HepG2 (cell line): Measurements from ENCODE around the gene GLDN. TPM values are rescaled to one million over a fixed set of nuclear protein-coding genes. Genes with fewer than 3 reads are reported as not detected.

Experiments
- ATAC-seq: fragments of 200-7000 bp; cut with Tn5 transposase; 3 replicates; pipeline ENCODE4 v1.9.1; 2020; ENCODE audit warnings: mild to moderate bottlenecking, moderate library complexity
- BruUV-seq: library from RNA; stranded (reverse); fragments of 400-500 nt; replicated peaks from 2 replicates; lab custom pipeline; 2021; lab: Mats Ljungman, UMichigan
- CTCF ChIA-PET: fragments of 300-600 bp; formaldehyde crosslinking; extraction: SDS; loops from one replicate; lab custom pipeline; 2021; ENCODE audit warnings: low total read pairs, inconsistent platforms, low intra/inter-chr PET ratio; lab: Yijun Ruan, JAX
- POLR2A ChIA-PET: fragments of 350-600 bp; sonication (Branson Sonifier 250); formaldehyde crosslinking; loops from one replicate; lab custom pipeline; 2020; ENCODE audit warnings: antibody characterized with exemption, inconsistent platforms; lab: Yijun Ruan, JAX
- DNase-seq: peaks from one replicate; pipeline ENCODE4 v3.0.0-alpha.2; 2015; ENCODE audit warnings: low spot score
- FAIRE-seq: peaks from 3 replicates; lab custom pipeline; 2011; peaks lifted over from hg19 to GRCh38; lab: Jason Lieb, UNC
- H2AFZ ChIP-seq: one replicate; pipeline ENCODE4 v1.6.1; 2011; ENCODE audit warnings: low read length, inconsistent platforms
- H3K27ac ChIP-seq: fragments of 300-600 bp; 3 replicates; pipeline ENCODE4 v1.8.0; 2011; ENCODE audit warnings: mixed run types, mild to moderate bottlenecking, mixed read lengths, low read length, inconsistent platforms; ENCODE audit not compliant: insufficient read depth; ENCODE audit errors: extremely low read length
- H3K27me3 ChIP-seq, 2 experiments: fragments of 200-600 bp in 1 of 2; 2 replicates in 1 of 2; 3 replicates in 1 of 2; pipeline versions ENCODE4 v1.6.0 to v1.8.0; 2011; ENCODE audit warnings: low read length in 2 of 2, mild to moderate bottlenecking in 2 of 2, moderate library complexity in 2 of 2, inconsistent platforms in 1 of 2; ENCODE audit not compliant: insufficient read depth in 2 of 2, control insufficient read depth in 1 of 2
- H3K36me3 ChIP-seq, 2 experiments: fragments of 200-600 bp in 1 of 2; replicated peaks in 1 of 2; 2 replicates in 1 of 2; 3 replicates in 1 of 2; pipeline versions ENCODE4 v1.5.1 to v1.8.0; 2011; ENCODE audit warnings: low read length in 2 of 2, inconsistent platforms in 1 of 2; ENCODE audit not compliant: insufficient read depth in 2 of 2, control insufficient read depth in 1 of 2
- H3K4me1 ChIP-seq: 2 replicates; pipeline ENCODE4 v1.5.1; 2012; ENCODE audit warnings: low read length, inconsistent platforms; ENCODE audit not compliant: insufficient read depth
- H3K4me2 ChIP-seq: 2 replicates; pipeline ENCODE4 v1.6.0; 2011; ENCODE audit warnings: low read depth, low read length, inconsistent platforms
- H3K4me3 ChIP-seq, 3 experiments: fragments of 200-600 bp in 1 of 3; sonication (generic), shearing (Covaris generic) in 1 of 3; replicated peaks in 1 of 3; 2 replicates each; pipeline ENCODE4 v1.5.1; 2011 to 2016; ENCODE audit warnings: low read length in 3 of 3, inconsistent platforms in 2 of 3, low read depth in 2 of 3, mild to moderate bottlenecking in 2 of 3, control low read depth in 1 of 3, mixed read lengths in 1 of 3; ENCODE audit not compliant: insufficient read depth in 1 of 3
- H3K79me2 ChIP-seq: one replicate; pipeline ENCODE4 v1.6.1; 2011; ENCODE audit warnings: low read length, inconsistent platforms; ENCODE audit not compliant: insufficient read depth
- H3K9ac ChIP-seq: 2 replicates; pipeline ENCODE4 v1.6.0; 2011; ENCODE audit warnings: mild to moderate bottlenecking, low read depth, low read length, inconsistent platforms; ENCODE audit not compliant: insufficient read depth
- H3K9me3 ChIP-seq: 2 replicates; pipeline ENCODE4 v1.5.1; 2012; ENCODE audit warnings: mild to moderate bottlenecking, low read length
- H4K20me1 ChIP-seq: 2 replicates; pipeline ENCODE4 v1.6.0; 2011; ENCODE audit warnings: inconsistent platforms, mild to moderate bottlenecking, low read length, moderate library complexity; ENCODE audit not compliant: insufficient read depth
- HNRNPH1 ChIP-seq: fragments of 200-400 bp; formaldehyde crosslinking; optimal IDR thresholded peaks from 2 replicates; pipeline ENCODE3; 2017; ENCODE audit warnings: mild to moderate bottlenecking, low read depth, low read length
- MIER2 ChIP-seq: IDR thresholded peaks from 2 replicates; pipeline ENCODE4 v1.6.1; 2016; ENCODE audit warnings: missing biosample characterization, missing genetic modification reagents
- PCBP1 ChIP-seq: fragments of 200-400 bp; formaldehyde crosslinking; IDR thresholded peaks from 2 replicates; pipeline ENCODE4 v1.6.1; 2017; ENCODE audit warnings: mild to moderate bottlenecking, low read depth, low read length, borderline replicate concordance
- POLR2A ChIP-seq, 2 experiments: IDR thresholded peaks; 2 replicates each; pipeline ENCODE4 v1.6.1; 2011; ENCODE audit warnings: low read depth in 2 of 2, low read length in 2 of 2, mild to moderate bottlenecking in 1 of 2, moderate library complexity in 1 of 2; ENCODE audit not compliant: insufficient read depth in 1 of 2
- SP1 ChIP-seq, 2 experiments: fragments of 450-650 bp in 1 of 2; sonication (generic) in 1 of 2; formaldehyde crosslinking in 1 of 2; IDR thresholded peaks; 2 replicates each; pipeline versions ENCODE4 v1.4.0 to v1.6.1; 2016 to 2020; ENCODE audit warnings: missing genetic modification reagents in 1 of 2
- ZFP82 ChIP-seq: sonication (generic); formaldehyde crosslinking; IDR thresholded peaks from 2 replicates; pipeline ENCODE4 v1.5.1; 2020; ENCODE audit warnings: mild to moderate bottlenecking, missing genetic modification reagents, borderline replicate concordance
- ZNF256 ChIP-seq: sonication (generic); formaldehyde crosslinking; conservative IDR thresholded peaks from 2 replicates; pipeline ENCODE4 v1.4.0; 2020; ENCODE audit warnings: missing genetic modification reagents
- ZNF34 ChIP-seq: sonication (generic); formaldehyde crosslinking; IDR thresholded peaks from 2 replicates; pipeline ENCODE4 v1.4.0; 2020; ENCODE audit warnings: mild to moderate bottlenecking, missing genetic modification reagents, borderline replicate concordance
- ZNF713 ChIP-seq: sonication (generic); formaldehyde crosslinking; IDR thresholded peaks from 2 replicates; pipeline ENCODE4 v1.4.0; 2020; ENCODE audit warnings: mild to moderate bottlenecking, missing genetic modification reagents
- ZNF780A ChIP-seq: sonication (generic); formaldehyde crosslinking; IDR thresholded peaks from 2 replicates; pipeline ENCODE4 v1.8.0; 2022; ENCODE audit warnings: mild to moderate bottlenecking, missing genetic modification reagents, moderate library complexity
- WGBS: methylation state at CpG from one replicate; pipeline ENCODE4 v1.1.6; 2017; ENCODE audit warnings: low lambda C conversion rate; 5-methylcytosine and 5-hydroxymethylcytosine counted together
- in situ Hi-C: cut with HindIII; loops from 2 replicates; pipeline ENCODE4 v1.10.0; 2017; ENCODE audit warnings: low pct_unique_long_range_greater_than_20kb; ENCODE audit not compliant: extremely low pct_ligation_motif_present
- intact Hi-C: fragments of 100-400 bp; cut with micrococcal nuclease; formaldehyde crosslinking; loops from one replicate; pipeline ENCODE4 v1.10.0; 2022; ENCODE audit not compliant: unreplicated experiment
- polyA plus RNA-seq, 8 experiments: library from polyadenylated mRNA; depleted of rRNA in 3 of 8; stranded (reverse) in 7 of 8; unstranded in 1 of 8; fragments of >200 nt; fragmentation: Illumina TruSeq in 4 of 8; extraction: Trizol in 4 of 8; gene quantifications; 2 replicates each; pipeline versions ENCODE4 v1.2.1 to v1.2.3, GENCODE V29; 2011 to 2016; ENCODE audit warnings: low read depth in 4 of 8, missing spikeins in 1 of 8, mixed read lengths in 1 of 8; ENCODE audit not compliant: insufficient read depth in 1 of 8
- total RNA-seq, 5 experiments: library from RNA; depleted of rRNA; stranded (reverse); fragments of >200 nt; fragmentation: Illumina TruSeq; extraction: Trizol; gene quantifications; 2 replicates each; pipeline ENCODE4 v1.2.3, GENCODE V29; 2016; ENCODE audit warnings: low read depth in 1 of 5
- TF ChIP-seq, protein P1 (sequence below): sonication (generic); formaldehyde crosslinking; IDR thresholded peaks from 2 replicates; pipeline ENCODE4 v1.9.0; 2021; ENCODE audit warnings: missing genetic modification reagents, borderline replicate concordance

GLDN gene
- total and polyA plus RNA-seq, 2 of the 13 experiments (the other 11 are each of a cell fraction or from before 2014, with no cell fraction given), result 0.86 to 1.0 TPM

DNA sequence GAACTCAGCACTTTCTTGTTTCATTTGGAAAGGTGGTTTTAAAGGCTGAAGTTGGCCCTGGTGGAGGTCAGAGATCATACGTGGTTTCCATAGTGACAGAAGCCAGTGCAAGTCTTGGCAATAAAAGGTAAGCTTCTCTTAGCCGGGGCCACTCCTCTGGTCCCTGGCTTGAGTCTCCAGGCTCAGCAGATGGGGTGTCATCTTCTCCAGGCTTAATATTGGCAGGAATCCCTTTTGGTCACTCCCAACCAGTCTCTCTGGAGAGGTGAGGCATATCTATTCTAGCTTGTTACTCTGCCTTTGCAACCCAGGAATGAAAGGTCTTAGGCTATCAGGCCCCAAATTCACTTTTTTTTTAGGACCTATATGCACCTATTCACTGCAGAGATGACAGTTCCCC is 7.9 kb upstream of the GLDN start:
- Histone ChIP-seq H3K4me1 (peaks cover 29% of the 10 kb centered on the region), H3K36me3 (no peaks in the 10 kb centered on the region), H4K20me1 (no peaks in the 10 kb centered on the region), H3K27ac (no peak overlapping the region), H3K4me3 (no peak overlapping the region), H3K79me2 (no peaks in the 10 kb centered on the region), H3K9me3 (no peaks in the 10 kb centered on the region), H2AFZ (no peak overlapping the region), H3K27me3 (no peaks in the 10 kb centered on the region; a peak in 2 of 5 replicates), H3K4me2 (no peak overlapping the region), H3K9ac (no peak overlapping the region)
- in situ Hi-C loops, result no loop called here
- WGBS, result 20% methylated on average over 1 of the region's 2 CpGs
- no TSS peak for BruUV-seq
- no peak for DNase-seq
- no peak for ATAC-seq
- ChIA-PET CTCF (no interaction called here), POLR2A (no interaction called here)
- no peak for TF ChIP-seq ZNF34 (CRISPR knock-in tag)
- no peak for TF ChIP-seq HNRNPH1
- no peak for TF ChIP-seq ZNF713
- TF ChIP-seq ZFP82 (CRISPR knock-in tag), result no peak
- TF ChIP-seq POLR2A (IDR thresholded peaks at IDR 0.05; ENCODE audit: insufficient read depth in 1 of 2, low read depth in 2 of 2, low read length in 2 of 2), result no peak
- no peak for TF ChIP-seq PCBP1
- TF ChIP-seq, protein P1, sequence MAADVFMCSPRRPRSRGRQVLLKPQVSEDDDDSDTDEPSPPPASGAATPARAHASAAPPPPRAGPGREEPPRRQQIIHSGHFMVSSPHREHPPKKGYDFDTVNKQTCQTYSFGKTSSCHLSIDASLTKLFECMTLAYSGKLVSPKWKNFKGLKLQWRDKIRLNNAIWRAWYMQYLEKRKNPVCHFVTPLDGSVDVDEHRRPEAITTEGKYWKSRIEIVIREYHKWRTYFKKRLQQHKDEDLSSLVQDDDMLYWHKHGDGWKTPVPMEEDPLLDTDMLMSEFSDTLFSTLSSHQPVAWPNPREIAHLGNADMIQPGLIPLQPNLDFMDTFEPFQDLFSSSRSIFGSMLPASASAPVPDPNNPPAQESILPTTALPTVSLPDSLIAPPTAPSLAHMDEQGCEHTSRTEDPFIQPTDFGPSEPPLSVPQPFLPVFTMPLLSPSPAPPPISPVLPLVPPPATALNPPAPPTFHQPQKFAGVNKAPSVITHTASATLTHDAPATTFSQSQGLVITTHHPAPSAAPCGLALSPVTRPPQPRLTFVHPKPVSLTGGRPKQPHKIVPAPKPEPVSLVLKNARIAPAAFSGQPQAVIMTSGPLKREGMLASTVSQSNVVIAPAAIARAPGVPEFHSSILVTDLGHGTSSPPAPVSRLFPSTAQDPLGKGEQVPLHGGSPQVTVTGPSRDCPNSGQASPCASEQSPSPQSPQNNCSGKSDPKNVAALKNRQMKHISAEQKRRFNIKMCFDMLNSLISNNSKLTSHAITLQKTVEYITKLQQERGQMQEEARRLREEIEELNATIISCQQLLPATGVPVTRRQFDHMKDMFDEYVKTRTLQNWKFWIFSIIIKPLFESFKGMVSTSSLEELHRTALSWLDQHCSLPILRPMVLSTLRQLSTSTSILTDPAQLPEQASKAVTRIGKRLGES, result no peak
- TF ChIP-seq ZNF256 (CRISPR knock-in tag), result no peak
- TF ChIP-seq ZNF780A (CRISPR knock-in tag), result no peak
- TF ChIP-seq MIER2 (CRISPR knock-in tag), result no peak
- no peak for TF ChIP-seq SP1 (IDR thresholded peaks at IDR 0.05)
- TF ChIP-seq SP1 (CRISPR knock-in tag; IDR thresholded peaks at IDR 0.05), result no peak
- intact Hi-C loops, result no loop called here
- FAIRE-seq, result no peak
